ENCODE measurements around the gene F9.

DNA sequence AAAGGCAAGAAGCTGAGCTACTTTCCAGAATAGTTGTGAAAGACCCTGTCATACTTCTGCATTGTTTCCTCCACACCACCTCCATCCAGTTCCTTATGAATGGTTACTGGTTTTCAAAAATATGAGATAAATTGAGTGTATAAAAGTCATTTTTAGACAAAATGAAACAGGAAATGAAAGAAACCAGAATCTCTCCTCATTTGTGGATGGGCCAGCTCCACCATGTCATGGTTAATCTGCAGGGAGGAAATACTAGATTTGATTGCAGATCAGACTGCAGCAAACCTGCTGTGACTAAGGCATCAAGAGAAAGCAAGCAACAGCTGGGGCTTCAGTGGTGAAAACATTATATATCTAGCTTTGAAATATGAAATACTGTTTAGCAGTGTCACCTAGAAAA, 23.8 kb downstream of the F9 start:
- TF ChIP-seq GTF2I (CRISPR knock-in tag; conservative IDR thresholded peaks at IDR 0.05) (no peak), ATF3 (CRISPR knock-in tag; conservative IDR thresholded peaks at IDR 0.05) (no peak), ARID4B (CRISPR knock-in tag; IDR thresholded peaks at IDR 0.05; ENCODE audit: borderline replicate concordance) (no peak), CTCF (IDR thresholded peaks at IDR 0.05) (no peak), ESRRA (CRISPR knock-in tag; IDR thresholded peaks at IDR 0.05; ENCODE audit: borderline replicate concordance) (no peak), NR3C1 (CRISPR knock-in tag; conservative IDR thresholded peaks at IDR 0.05; ENCODE audit: low read depth) (no peak)
- TF ChIP-seq, protein P1, sequence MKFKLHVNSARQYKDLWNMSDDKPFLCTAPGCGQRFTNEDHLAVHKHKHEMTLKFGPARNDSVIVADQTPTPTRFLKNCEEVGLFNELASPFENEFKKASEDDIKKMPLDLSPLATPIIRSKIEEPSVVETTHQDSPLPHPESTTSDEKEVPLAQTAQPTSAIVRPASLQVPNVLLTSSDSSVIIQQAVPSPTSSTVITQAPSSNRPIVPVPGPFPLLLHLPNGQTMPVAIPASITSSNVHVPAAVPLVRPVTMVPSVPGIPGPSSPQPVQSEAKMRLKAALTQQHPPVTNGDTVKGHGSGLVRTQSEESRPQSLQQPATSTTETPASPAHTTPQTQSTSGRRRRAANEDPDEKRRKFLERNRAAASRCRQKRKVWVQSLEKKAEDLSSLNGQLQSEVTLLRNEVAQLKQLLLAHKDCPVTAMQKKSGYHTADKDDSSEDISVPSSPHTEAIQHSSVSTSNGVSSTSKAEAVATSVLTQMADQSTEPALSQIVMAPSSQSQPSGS (CRISPR knock-in tag; IDR thresholded peaks at IDR 0.05; ENCODE audit: borderline replicate concordance, low read depth): no peak

Data from WTC11 (cell line).